ENCODE results near the gene ARHGEF3. TPM values are rescaled to one million over a fixed set of nuclear protein-coding genes. Genes with fewer than 3 reads are reported as not detected.
A peak's percentile ranks its signal among the peaks of the same experiment; 100 is the strongest.
"Not testable (repeated sequence)": the region's sequence is repeated elsewhere in the genome, so short reads cannot be mapped to it uniquely, and the experiment has no call there.

Gene ARHGEF3
- total RNA-seq, 2 experiments from 2014 or later, result 81.2 to 88.2 TPM

DNA sequence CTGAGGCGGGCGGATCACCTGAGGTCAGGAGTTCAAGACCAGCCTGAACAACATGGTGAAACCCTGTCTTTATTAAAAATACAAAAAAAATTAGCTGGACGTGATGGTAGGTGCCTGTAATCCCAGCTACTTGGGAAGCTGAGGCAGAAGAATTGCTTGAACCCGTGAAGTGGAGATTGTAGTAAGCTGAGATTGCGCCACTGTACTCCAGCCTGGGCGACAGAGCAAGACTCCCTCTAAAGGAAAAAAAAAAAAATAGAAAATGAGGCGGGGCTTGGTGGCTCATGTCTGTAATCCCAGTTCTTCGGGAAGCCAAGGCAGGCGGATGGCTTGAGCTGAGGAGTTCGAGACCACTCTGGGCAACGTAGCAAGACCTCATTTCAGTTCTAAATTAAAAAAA lies 43.7 kb downstream of the ARHGEF3 start:
- not testable (repeated sequence) for H3K27me3 Mint-ChIP-seq, H3K9me3 Mint-ChIP-seq, H3K4me3 Mint-ChIP-seq, DNase-seq
- Mint-ChIP-seq H3K36me3 (peaks cover 78% of the 10 kb centered on the region), H3K4me1 (peaks cover 89% of the 10 kb centered on the region), H3K27ac (peak overlapping the region; percentile 51)

DNA sequence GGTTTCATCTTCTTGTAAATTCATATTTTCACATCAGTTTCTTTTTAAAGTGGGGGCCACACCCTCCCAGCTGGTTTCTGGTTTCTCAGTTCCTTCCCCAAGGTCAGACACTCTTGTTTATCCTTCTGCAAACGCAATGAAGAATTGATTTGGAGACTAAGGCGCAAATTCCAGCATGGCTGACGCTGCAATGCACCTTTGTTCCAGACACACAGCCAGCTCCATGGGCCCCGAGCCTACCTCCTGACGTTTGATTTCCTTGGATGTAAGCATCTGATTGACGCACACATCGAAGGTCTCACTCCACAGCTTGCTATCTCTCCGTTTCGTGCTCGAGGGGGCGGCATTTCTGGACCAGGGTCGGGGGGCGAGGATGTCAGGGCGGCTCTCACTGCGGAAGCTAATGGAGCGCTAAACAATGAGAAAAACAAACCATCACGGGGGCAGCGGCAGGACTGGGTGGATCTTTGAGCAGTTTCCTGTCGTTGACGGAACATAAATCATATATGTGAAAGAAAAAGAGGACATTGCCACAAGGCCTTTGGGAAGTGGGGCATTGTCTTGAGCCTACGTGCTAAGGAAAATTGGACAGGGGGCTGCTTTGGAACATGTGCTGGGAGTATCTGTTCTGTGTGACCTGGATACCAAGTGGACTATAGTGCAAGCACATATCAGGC lies 46.9 kb downstream of the ARHGEF3 start:
- H3K27me3 Mint-ChIP-seq, result no peaks in the 10 kb centered on the region
- peaks cover 79% of the 10 kb centered on the region for H3K4me1 Mint-ChIP-seq
- H3K27ac Mint-ChIP-seq, result peak overlapping the region; percentile 91
- DNase-seq, result peak; percentile 45
- H3K36me3 Mint-ChIP-seq, result peaks cover 77% of the 10 kb centered on the region
- peak overlapping the region; percentile 77 for H3K4me3 Mint-ChIP-seq
- H3K9me3 Mint-ChIP-seq, result peaks cover 3% of the 10 kb centered on the region

DNA sequence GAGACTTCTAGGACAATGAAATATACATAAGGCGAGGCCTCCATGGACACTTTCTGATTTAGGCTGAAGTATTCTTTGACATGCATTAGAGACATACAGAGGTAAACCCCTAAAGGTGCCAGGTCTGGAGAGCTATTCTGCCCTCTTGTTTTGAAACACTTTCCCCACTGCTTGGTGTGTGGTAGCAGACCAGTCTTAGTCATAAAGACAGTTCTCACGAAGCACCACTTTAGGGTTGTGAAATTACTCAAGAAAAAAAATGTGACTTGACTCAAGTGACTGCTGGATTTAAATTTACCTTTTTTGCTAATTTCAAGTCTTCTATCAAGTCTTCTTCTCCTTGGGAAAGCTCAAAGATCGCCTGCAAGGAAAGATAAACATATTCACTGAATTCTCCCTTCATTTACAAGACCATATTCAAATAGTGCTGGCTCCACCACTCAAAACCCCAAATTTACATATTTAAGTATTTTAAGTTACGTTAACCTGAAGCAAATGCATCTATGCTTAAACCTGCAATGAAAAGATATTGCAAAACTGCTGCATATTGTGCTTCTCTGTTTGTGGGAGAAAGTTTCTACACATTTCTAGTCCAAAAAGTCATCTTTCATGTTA lies 48.4 kb downstream of the ARHGEF3 start:
- Mint-ChIP-seq H3K4me1 (peaks cover 76% of the 10 kb centered on the region), H3K36me3 (peaks cover 80% of the 10 kb centered on the region), H3K9me3 (peaks cover 8% of the 10 kb centered on the region), H3K27me3 (no peaks in the 10 kb centered on the region), H3K27ac (peak overlapping the region; percentile 91), H3K4me3 (peak overlapping the region; percentile 38)
- DNase-seq, result peak; percentile 48

DNA sequence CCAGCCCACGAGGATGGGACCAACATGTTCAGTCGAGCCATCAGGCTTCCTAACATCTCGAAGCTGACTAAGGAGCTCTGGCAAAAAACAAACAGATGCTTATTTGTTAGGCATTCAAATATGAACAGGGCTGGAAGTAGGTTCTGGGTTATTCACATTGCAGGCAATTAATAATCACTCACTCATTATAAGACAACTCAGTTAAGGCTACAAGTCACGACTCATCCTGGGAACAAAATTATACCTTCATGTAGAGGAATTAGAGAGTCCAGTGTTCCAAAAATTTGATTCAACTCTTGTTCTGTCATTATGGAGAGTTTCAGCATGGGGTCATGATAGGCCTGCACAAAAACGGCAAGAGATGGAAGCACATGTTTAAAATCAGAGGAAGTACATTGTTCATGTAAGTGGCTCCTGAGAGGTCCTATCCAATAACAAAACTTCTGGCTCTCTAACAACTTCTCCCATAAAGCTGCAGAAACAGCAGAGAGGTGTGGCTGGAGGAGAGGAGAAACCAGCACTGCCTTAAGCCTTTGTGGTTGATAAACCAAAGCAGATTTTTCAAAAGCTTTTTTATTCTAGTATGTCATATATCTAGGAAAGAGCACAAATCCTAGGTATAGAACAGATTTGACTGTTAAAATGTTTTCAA lies 50.6 kb downstream of the ARHGEF3 start:
- H3K4me1 Mint-ChIP-seq, result peaks cover 68% of the 10 kb centered on the region
- H3K27me3 Mint-ChIP-seq, result no peaks in the 10 kb centered on the region
- no peak overlapping the region for H3K4me3 Mint-ChIP-seq
- H3K27ac Mint-ChIP-seq, result peak overlapping the region; percentile 69
- peaks cover 8% of the 10 kb centered on the region for H3K9me3 Mint-ChIP-seq
- no peak for DNase-seq
- H3K36me3 Mint-ChIP-seq, result peaks cover 83% of the 10 kb centered on the region

DNA sequence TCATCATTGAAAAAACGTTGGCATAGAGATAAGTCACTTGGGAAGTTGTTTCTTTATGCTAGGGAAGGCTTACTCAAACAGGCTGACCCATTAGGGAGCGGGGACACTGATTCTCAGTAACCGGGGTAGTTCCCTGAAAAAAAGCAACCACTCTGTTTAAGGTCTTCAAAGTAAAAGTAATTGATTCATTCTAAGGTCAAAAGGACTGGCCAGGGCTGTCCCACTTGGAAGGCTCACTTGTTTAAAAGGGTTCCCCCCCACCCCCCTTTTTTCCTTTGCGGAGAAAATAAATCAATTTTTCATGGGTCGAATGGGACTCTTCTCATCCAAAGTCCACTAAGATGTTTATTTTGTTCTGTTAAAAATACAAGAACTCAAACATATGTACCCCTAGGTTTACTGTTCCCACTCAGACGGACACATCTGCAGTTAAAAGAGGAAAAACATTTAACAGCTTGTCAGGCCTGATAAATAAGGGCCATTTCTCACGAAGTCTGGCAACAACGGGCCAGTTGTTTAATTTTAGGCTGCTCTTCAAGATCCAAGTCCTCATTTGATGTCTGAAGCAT lies 53.0 kb downstream of the ARHGEF3 start:
- Mint-ChIP-seq H3K27me3 (no peaks in the 10 kb centered on the region), H3K27ac (peak overlapping the region; percentile 56), H3K9me3 (peaks cover 8% of the 10 kb centered on the region), H3K4me1 (peaks cover 51% of the 10 kb centered on the region), H3K4me3 (no peak overlapping the region), H3K36me3 (peaks cover 83% of the 10 kb centered on the region)
- DNase-seq, result no peak

- Mint-ChIP-seq H3K27me3 (no peaks in the 10 kb centered on the region), H3K4me1 (peaks cover 41% of the 10 kb centered on the region), H3K9me3 (peaks cover 8% of the 10 kb centered on the region), H3K4me3 (no peak overlapping the region), H3K36me3 (peaks cover 85% of the 10 kb centered on the region), H3K27ac (peak overlapping the region; percentile 69)
- DNase-seq, result no peak
Observed at GRCh38 chr3:56747150-56747549, 54.6 kb downstream of the ARHGEF3 start.

DNA sequence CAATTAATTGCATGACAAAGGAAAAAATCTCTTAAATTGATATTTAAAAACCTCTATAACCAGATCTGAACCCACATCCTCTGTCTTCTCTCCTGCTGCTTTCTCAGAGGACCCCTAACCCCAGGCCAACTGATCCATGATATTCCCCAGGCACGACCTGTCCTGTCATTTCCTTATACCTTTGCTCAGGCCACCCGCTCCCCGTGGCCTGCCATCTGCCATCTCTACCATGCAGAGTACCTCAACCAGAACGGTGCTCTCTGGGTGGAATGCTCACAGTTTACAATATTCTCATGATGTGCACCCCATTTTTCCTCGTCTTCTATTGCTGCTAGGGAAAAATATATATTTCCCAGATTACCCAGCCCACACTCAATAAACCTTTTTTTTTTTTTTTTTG lies 57.7 kb downstream of the ARHGEF3 start:
- Mint-ChIP-seq H3K36me3 (peaks cover 73% of the 10 kb centered on the region), H3K9me3 (no peaks in the 10 kb centered on the region), H3K27ac (peak overlapping the region; percentile 18), H3K4me3 (no peak overlapping the region), H3K4me1 (peaks cover 35% of the 10 kb centered on the region), H3K27me3 (no peaks in the 10 kb centered on the region)
- no peak for DNase-seq

DNA sequence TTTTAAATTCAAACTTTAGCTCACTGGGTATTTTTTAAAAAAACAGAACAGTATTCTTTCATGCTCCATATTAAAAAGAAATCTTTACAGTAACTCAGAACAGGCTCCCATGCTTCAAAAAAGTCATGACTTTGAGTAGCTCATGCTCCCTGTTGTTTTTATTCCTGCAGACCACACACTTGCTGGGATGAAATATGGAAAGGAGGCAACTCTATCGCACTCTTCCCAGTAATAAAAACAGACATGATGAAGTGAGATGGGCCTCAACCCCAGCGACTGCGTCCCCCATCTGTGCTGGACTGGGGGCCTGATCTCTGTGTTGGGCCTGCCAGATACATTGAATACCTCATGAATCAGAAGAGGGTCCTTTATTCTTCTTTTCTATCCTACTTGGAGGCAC lies 58.9 kb downstream of the ARHGEF3 start:
- no peak for DNase-seq
- Mint-ChIP-seq H3K4me3 (no peak overlapping the region), H3K27ac (no peak overlapping the region), H3K36me3 (peaks cover 69% of the 10 kb centered on the region), H3K9me3 (no peaks in the 10 kb centered on the region), H3K27me3 (no peaks in the 10 kb centered on the region), H3K4me1 (peaks cover 31% of the 10 kb centered on the region)

DNA sequence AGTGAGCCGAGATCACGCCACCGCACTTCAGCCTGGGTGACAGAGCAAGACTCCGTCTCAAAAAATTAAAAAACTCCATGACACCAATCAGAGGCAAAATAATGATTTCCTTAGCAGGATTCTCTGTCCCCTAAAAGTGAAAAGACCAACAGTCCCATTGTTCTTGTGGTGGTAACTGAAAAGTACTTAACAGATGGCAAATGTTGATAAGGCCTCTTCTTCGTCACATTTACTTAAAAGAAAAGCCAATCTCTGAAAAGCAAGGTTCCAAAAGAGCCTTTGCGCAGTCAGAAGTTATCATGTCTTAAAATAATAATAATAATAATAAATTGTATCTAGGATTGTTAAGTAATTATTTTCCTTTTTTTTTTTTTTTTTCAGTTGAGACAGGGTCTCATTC lies 62.7 kb downstream of the ARHGEF3 start:
- peaks cover 69% of the 10 kb centered on the region for H3K36me3 Mint-ChIP-seq
- no peak overlapping the region for H3K27ac Mint-ChIP-seq
- H3K27me3 Mint-ChIP-seq, result no peaks in the 10 kb centered on the region
- no peak overlapping the region for H3K4me3 Mint-ChIP-seq
- H3K4me1 Mint-ChIP-seq, result peaks cover 52% of the 10 kb centered on the region
- DNase-seq, result no peak
- no peaks in the 10 kb centered on the region for H3K9me3 Mint-ChIP-seq

DNA sequence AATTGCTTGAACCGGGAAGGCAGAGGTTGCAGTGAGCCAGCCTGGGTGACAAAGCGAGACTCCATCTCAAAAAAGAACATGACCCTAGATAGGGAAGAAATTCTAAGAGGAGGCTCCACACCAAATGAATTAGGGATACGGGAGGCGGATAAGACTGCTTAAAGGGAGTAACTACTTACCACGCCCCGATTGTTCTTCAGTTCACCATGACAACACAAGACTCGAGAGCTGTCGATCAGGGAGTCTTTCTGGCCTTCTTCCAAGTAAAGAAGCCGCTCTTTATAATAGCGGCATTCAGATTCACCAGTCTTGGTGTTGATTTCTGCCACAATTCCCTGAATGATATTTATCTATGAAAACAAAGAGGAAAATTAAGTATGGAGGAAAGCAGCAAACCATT lies 64.7 kb downstream of the ARHGEF3 start:
- H3K9me3 Mint-ChIP-seq, result no peaks in the 10 kb centered on the region
- H3K4me3 Mint-ChIP-seq, result no peak overlapping the region
- no peaks in the 10 kb centered on the region for H3K27me3 Mint-ChIP-seq
- H3K36me3 Mint-ChIP-seq, result peaks cover 63% of the 10 kb centered on the region
- peaks cover 54% of the 10 kb centered on the region for H3K4me1 Mint-ChIP-seq
- H3K27ac Mint-ChIP-seq, result peak overlapping the region; percentile 29
- no peak for DNase-seq

- Mint-ChIP-seq H3K36me3 (peaks cover 77% of the 10 kb centered on the region), H3K4me1 (peaks cover 51% of the 10 kb centered on the region), H3K27me3 (no peaks in the 10 kb centered on the region), H3K9me3 (no peaks in the 10 kb centered on the region), H3K4me3 (no peak overlapping the region), H3K27ac (peak overlapping the region; percentile 80)
- DNase-seq, result no peak
Observed at GRCh38 chr3:56732109-56732508, 69.6 kb downstream of the ARHGEF3 start.

- Mint-ChIP-seq H3K4me1 (peaks cover 53% of the 10 kb centered on the region), H3K27me3 (no peaks in the 10 kb centered on the region), H3K27ac (peak overlapping the region; percentile 88), H3K9me3 (no peaks in the 10 kb centered on the region), H3K36me3 (peaks cover 77% of the 10 kb centered on the region), H3K4me3 (peak overlapping the region; percentile 44)
- DNase-seq, result peak; percentile 77
Observed at GRCh38 chr3:56725175-56725574, 76.6 kb downstream of the ARHGEF3 start.

- no peak for DNase-seq
- Mint-ChIP-seq H3K4me1 (peaks cover 53% of the 10 kb centered on the region), H3K27me3 (no peaks in the 10 kb centered on the region), H3K27ac (peak overlapping the region; percentile 88), H3K4me3 (peak overlapping the region; percentile 33), H3K9me3 (peaks cover 2% of the 10 kb centered on the region), H3K36me3 (peaks cover 78% of the 10 kb centered on the region)
Observed at GRCh38 chr3:56724676-56725075, 77.1 kb downstream of the ARHGEF3 start.

DNA sequence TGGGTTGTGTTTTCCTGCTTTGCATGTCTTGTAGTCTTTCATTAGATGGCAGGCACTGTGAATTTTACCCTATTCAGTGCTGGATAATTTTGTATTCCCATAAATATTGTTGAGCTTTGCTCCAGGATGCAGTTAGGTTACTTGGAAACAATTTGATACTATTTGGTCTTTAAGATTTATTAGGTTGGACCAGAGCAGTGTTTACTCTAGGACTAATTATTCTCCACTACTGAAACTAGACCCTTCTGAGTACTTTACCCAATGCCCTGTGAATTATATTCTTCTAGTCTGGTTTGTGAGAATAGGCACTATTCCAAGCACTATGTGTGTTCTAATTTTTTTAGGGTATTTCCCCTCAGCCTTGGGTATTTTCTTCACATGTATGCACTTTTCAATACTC lies 80.9 kb downstream of the ARHGEF3 start:
- H3K4me1 Mint-ChIP-seq, result peaks cover 42% of the 10 kb centered on the region
- no peak for DNase-seq
- no peaks in the 10 kb centered on the region for H3K27me3 Mint-ChIP-seq
- H3K4me3 Mint-ChIP-seq, result no peak overlapping the region
- H3K27ac Mint-ChIP-seq, result no peak overlapping the region
- peaks cover 14% of the 10 kb centered on the region for H3K9me3 Mint-ChIP-seq
- H3K36me3 Mint-ChIP-seq, result peaks cover 46% of the 10 kb centered on the region

DNA sequence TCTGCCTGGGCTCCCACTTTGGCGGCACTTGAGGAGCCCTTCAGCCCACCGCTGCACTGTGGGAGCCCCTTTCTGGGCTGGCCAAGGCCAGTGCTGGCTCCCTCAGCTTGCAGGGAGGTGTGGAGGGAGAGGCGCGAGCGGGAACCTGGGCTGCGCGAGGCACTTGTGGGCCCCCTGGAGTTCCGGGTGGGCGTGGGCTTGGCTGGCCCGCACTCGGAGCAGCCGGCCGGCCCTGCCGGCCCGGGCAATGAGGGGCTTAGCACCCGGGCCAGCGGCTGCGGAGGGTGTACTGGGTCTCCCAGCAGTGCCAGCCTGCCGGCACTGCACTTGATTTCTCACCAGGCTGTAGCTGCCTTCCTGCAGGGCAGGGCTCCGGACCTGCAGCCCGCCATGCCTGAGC lies 82.9 kb downstream of the ARHGEF3 start:
- peaks cover 27% of the 10 kb centered on the region for H3K4me1 Mint-ChIP-seq
- H3K27me3 Mint-ChIP-seq, H3K4me3 Mint-ChIP-seq, DNase-seq, H3K27ac Mint-ChIP-seq: not testable (repeated sequence)
- peaks cover 18% of the 10 kb centered on the region for H3K9me3 Mint-ChIP-seq
- peaks cover 29% of the 10 kb centered on the region for H3K36me3 Mint-ChIP-seq
